Measurements from ENCODE around the gene GPR35.

- TF ChIP-seq, protein P1, sequence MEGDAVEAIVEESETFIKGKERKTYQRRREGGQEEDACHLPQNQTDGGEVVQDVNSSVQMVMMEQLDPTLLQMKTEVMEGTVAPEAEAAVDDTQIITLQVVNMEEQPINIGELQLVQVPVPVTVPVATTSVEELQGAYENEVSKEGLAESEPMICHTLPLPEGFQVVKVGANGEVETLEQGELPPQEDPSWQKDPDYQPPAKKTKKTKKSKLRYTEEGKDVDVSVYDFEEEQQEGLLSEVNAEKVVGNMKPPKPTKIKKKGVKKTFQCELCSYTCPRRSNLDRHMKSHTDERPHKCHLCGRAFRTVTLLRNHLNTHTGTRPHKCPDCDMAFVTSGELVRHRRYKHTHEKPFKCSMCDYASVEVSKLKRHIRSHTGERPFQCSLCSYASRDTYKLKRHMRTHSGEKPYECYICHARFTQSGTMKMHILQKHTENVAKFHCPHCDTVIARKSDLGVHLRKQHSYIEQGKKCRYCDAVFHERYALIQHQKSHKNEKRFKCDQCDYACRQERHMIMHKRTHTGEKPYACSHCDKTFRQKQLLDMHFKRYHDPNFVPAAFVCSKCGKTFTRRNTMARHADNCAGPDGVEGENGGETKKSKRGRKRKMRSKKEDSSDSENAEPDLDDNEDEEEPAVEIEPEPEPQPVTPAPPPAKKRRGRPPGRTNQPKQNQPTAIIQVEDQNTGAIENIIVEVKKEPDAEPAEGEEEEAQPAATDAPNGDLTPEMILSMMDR (IDR thresholded peaks at IDR 0.05; ENCODE audit: low read length) = no peak
- no peak for TF ChIP-seq EZH2 (IDR thresholded peaks at IDR 0.05; ENCODE audit: borderline replicate concordance, low read length)
Observed at GRCh38 chr2:240646900-240647502, 21.7 kb downstream of the GPR35 start.
